ENCODE data around the gene ATG10. TPM values are rescaled to one million over a fixed set of nuclear protein-coding genes. Genes with fewer than 3 reads are reported as not detected.

ATG10 gene
- polyA plus RNA-seq, 1 experiment, result 1.7 TPM

GRCh38 chr5:82151662-82152061 is 179.8 kb downstream of the ATG10 start:
- POLR2A ChIA-PET, result no interaction called here

GRCh38 chr5:82152978-82153481 is 181.2 kb downstream of the ATG10 start:
- no peak overlapping the region for H3K4me3 ChIP-seq (ENCODE audit: low read depth, low read length)
- H3K36me3 ChIP-seq (ENCODE audit: control insufficient read depth, insufficient read depth, low read length), result no peaks in the 10 kb centered on the region
- H3K27me3 ChIP-seq (ENCODE audit: control insufficient read depth, insufficient read depth, low read length), result no peaks in the 10 kb centered on the region
- ChIA-PET POLR2A (no interaction called here), CTCF (no interaction called here)
- DNase-seq (ENCODE audit: low read depth), result no peak
- TF ChIP-seq, protein P1, sequence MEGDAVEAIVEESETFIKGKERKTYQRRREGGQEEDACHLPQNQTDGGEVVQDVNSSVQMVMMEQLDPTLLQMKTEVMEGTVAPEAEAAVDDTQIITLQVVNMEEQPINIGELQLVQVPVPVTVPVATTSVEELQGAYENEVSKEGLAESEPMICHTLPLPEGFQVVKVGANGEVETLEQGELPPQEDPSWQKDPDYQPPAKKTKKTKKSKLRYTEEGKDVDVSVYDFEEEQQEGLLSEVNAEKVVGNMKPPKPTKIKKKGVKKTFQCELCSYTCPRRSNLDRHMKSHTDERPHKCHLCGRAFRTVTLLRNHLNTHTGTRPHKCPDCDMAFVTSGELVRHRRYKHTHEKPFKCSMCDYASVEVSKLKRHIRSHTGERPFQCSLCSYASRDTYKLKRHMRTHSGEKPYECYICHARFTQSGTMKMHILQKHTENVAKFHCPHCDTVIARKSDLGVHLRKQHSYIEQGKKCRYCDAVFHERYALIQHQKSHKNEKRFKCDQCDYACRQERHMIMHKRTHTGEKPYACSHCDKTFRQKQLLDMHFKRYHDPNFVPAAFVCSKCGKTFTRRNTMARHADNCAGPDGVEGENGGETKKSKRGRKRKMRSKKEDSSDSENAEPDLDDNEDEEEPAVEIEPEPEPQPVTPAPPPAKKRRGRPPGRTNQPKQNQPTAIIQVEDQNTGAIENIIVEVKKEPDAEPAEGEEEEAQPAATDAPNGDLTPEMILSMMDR (IDR thresholded peaks at IDR 0.05; ENCODE audit: insufficient read depth, low read depth, low read length), result no peak

More at GRCh38 chr5:82151662-82152061, 179.8 kb downstream of the ATG10 start:
- no peak for DNase-seq (ENCODE audit: low read depth)
- Histone ChIP-seq H3K36me3 (ENCODE audit: control insufficient read depth, insufficient read depth, low read length) (no peaks in the 10 kb centered on the region), H3K27me3 (ENCODE audit: control insufficient read depth, insufficient read depth, low read length) (no peaks in the 10 kb centered on the region), H3K4me3 (ENCODE audit: low read depth, low read length) (no peak overlapping the region)
- CTCF ChIA-PET, result interaction anchor here (0.7 kb wide), 1 partner anchor 92 kb away, joined by 3 read pairs; no protein-coding TSS in a partner anchor
- TF ChIP-seq, protein P1 (IDR thresholded peaks at IDR 0.05; ENCODE audit: insufficient read depth, low read depth, low read length), result no peak

GRCh38 chr5:82154776-82155175 is 183.0 kb downstream of the ATG10 start:
- TF ChIP-seq, protein P1 (IDR thresholded peaks at IDR 0.05; ENCODE audit: insufficient read depth, low read depth, low read length), result no peak
- ChIA-PET CTCF (no interaction called here), POLR2A (no interaction called here)
- Histone ChIP-seq H3K4me3 (ENCODE audit: low read depth, low read length) (no peak overlapping the region), H3K27me3 (ENCODE audit: control insufficient read depth, insufficient read depth, low read length) (no peaks in the 10 kb centered on the region), H3K36me3 (ENCODE audit: control insufficient read depth, insufficient read depth, low read length) (no peaks in the 10 kb centered on the region)
- no peak for DNase-seq (ENCODE audit: low read depth)

- DNase-seq (ENCODE audit: low read depth), result no peak
- ChIA-PET POLR2A (no interaction called here), CTCF (no interaction called here)
- TF ChIP-seq, protein P1 (IDR thresholded peaks at IDR 0.05; ENCODE audit: insufficient read depth, low read depth, low read length), result no peak
- Histone ChIP-seq H3K36me3 (ENCODE audit: control insufficient read depth, insufficient read depth, low read length) (no peaks in the 10 kb centered on the region), H3K27me3 (ENCODE audit: control insufficient read depth, insufficient read depth, low read length) (no peaks in the 10 kb centered on the region), H3K4me3 (ENCODE audit: low read depth, low read length) (no peak overlapping the region)
Measured at GRCh38 chr5:82155305-82155704, 183.5 kb downstream of the ATG10 start.

DNA sequence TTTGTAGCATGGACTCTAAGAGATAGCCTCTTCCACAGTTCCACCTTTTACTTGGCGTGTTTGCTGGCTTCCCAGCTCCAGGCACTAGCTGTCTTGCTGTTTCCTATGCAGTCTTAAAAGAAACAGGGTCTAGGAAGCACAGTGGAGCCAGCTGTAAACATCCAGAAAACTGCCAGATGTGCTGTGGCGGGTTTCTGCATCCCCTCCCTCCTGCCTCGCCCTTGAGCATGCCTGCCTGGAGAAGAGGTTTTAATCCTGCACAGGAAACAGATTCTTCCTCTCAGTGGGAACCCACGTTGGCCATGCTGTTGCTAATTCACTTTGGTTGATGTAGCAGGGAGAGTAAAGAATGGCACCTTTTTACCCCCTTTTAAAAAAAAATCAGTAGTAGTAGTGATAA is 185.1 kb downstream of the ATG10 start:
- DNase-seq (ENCODE audit: low read depth), result no peak
- ChIA-PET POLR2A (no interaction called here), CTCF (no interaction called here)
- H3K27me3 ChIP-seq (ENCODE audit: control insufficient read depth, insufficient read depth, low read length), result no peaks in the 10 kb centered on the region
- H3K4me3 ChIP-seq (ENCODE audit: low read depth, low read length), result no peak overlapping the region
- H3K36me3 ChIP-seq (ENCODE audit: control insufficient read depth, insufficient read depth, low read length), result no peaks in the 10 kb centered on the region
- TF ChIP-seq, protein P1 (IDR thresholded peaks at IDR 0.05; ENCODE audit: insufficient read depth, low read depth, low read length), result no peak

Measured in BJ (cell line).